ENCODE data around the gene HOXD4.

Gene HOXD4

GRCh38 chr2:176156807-176157498 lies 5.6 kb downstream of the HOXD4 start, which contains the start of gene HOXD3:
Gene HOXD3 (plus strand): TSS chr2:176157307. CDS start chr2:176169115, 11,808 bp downstream.
- no peaks in the 10 kb centered on the region for H3K36me3 ChIP-seq (replicated peaks; ENCODE audit: low read depth, low read length)
- no peak for TF ChIP-seq CTCF (IDR thresholded peaks at IDR 0.05; ENCODE audit: low read depth, low read length)
- TF ChIP-seq EZH2phosphoT487 (IDR thresholded peaks at IDR 0.05; ENCODE audit: low read depth) = no peak
- no peaks in the 10 kb centered on the region for H3K9me3 ChIP-seq (ENCODE audit: insufficient read depth, low read length)
- no peak within 1 kb of the TSS for H3K4me3 ChIP-seq (ENCODE audit: low read length)
- no peaks in the 10 kb centered on the region for H3K4me1 ChIP-seq (ENCODE audit: low read length)
- no peak within 1 kb of the TSS for H3K9ac ChIP-seq (ENCODE audit: low read length)
- no peaks in the 10 kb centered on the region for H3K79me2 ChIP-seq (ENCODE audit: low read length)
- no peaks in the 10 kb centered on the region for H3K27me3 ChIP-seq (ENCODE audit: low read depth, low read length)
- H2AFZ ChIP-seq (ENCODE audit: low read depth, low read length) = no peak within 1 kb of the TSS
- H3K4me2 ChIP-seq (ENCODE audit: low read length) = no peak within 1 kb of the TSS
- H4K20me1 ChIP-seq (ENCODE audit: insufficient read depth, low read length) = no peaks in the 10 kb centered on the region
- no peak within 1 kb of the TSS for H3K27ac ChIP-seq (ENCODE audit: low read length)

GRCh38 chr2:176157499-176158185 lies 6.3 kb downstream of the HOXD4 start:
- no peak overlapping the region for H3K27ac ChIP-seq (ENCODE audit: low read length)
- H3K36me3 ChIP-seq (replicated peaks; ENCODE audit: low read depth, low read length) = no peaks in the 10 kb centered on the region
- no peaks in the 10 kb centered on the region for H4K20me1 ChIP-seq (ENCODE audit: insufficient read depth, low read length)
- H3K4me2 ChIP-seq (ENCODE audit: low read length) = no peak overlapping the region
- H3K4me1 ChIP-seq (ENCODE audit: low read length) = no peaks in the 10 kb centered on the region
- no peak overlapping the region for H3K9ac ChIP-seq (ENCODE audit: low read length)
- H3K4me3 ChIP-seq (ENCODE audit: low read length) = no peak overlapping the region
- no peaks in the 10 kb centered on the region for H3K9me3 ChIP-seq (ENCODE audit: insufficient read depth, low read length)
- no peaks in the 10 kb centered on the region for H3K79me2 ChIP-seq (ENCODE audit: low read length)
- TF ChIP-seq CTCF (IDR thresholded peaks at IDR 0.05; ENCODE audit: low read depth, low read length) = no peak
- no peak for TF ChIP-seq EZH2phosphoT487 (IDR thresholded peaks at IDR 0.05; ENCODE audit: low read depth)
- no peaks in the 10 kb centered on the region for H3K27me3 ChIP-seq (ENCODE audit: low read depth, low read length)
- no peak overlapping the region for H2AFZ ChIP-seq (ENCODE audit: low read depth, low read length)

- H2AFZ ChIP-seq (ENCODE audit: low read depth, low read length) = no peak overlapping the region
- H3K9ac ChIP-seq (ENCODE audit: low read length) = no peak overlapping the region
- H3K36me3 ChIP-seq (replicated peaks; ENCODE audit: low read depth, low read length) = no peaks in the 10 kb centered on the region
- H3K79me2 ChIP-seq (ENCODE audit: low read length) = no peaks in the 10 kb centered on the region
- H3K4me1 ChIP-seq (ENCODE audit: low read length) = no peaks in the 10 kb centered on the region
- no peak overlapping the region for H3K27ac ChIP-seq (ENCODE audit: low read length)
- H3K4me2 ChIP-seq (ENCODE audit: low read length) = no peak overlapping the region
- no peaks in the 10 kb centered on the region for H3K9me3 ChIP-seq (ENCODE audit: insufficient read depth, low read length)
- TF ChIP-seq EZH2phosphoT487 (IDR thresholded peaks at IDR 0.05; ENCODE audit: low read depth) = no peak
- TF ChIP-seq CTCF (IDR thresholded peaks at IDR 0.05; ENCODE audit: low read depth, low read length) = no peak
- H3K4me3 ChIP-seq (ENCODE audit: low read length) = no peak overlapping the region
- H4K20me1 ChIP-seq (ENCODE audit: insufficient read depth, low read length) = no peaks in the 10 kb centered on the region
- H3K27me3 ChIP-seq (ENCODE audit: low read depth, low read length) = no peaks in the 10 kb centered on the region
Measured at GRCh38 chr2:176158186-176158591, 6.8 kb downstream of the HOXD4 start.

GRCh38 chr2:176158855-176159662 lies 7.7 kb downstream of the HOXD4 start:
- H3K9me3 ChIP-seq (ENCODE audit: insufficient read depth, low read length) = no peaks in the 10 kb centered on the region
- H3K27ac ChIP-seq (ENCODE audit: low read length) = no peak overlapping the region
- H2AFZ ChIP-seq (ENCODE audit: low read depth, low read length) = no peak overlapping the region
- no peak overlapping the region for H3K4me2 ChIP-seq (ENCODE audit: low read length)
- no peaks in the 10 kb centered on the region for H3K36me3 ChIP-seq (replicated peaks; ENCODE audit: low read depth, low read length)
- no peaks in the 10 kb centered on the region for H4K20me1 ChIP-seq (ENCODE audit: insufficient read depth, low read length)
- no peak for TF ChIP-seq EZH2phosphoT487 (IDR thresholded peaks at IDR 0.05; ENCODE audit: low read depth)
- TF ChIP-seq CTCF (IDR thresholded peaks at IDR 0.05; ENCODE audit: low read depth, low read length) = no peak
- no peaks in the 10 kb centered on the region for H3K79me2 ChIP-seq (ENCODE audit: low read length)
- no peak overlapping the region for H3K4me3 ChIP-seq (ENCODE audit: low read length)
- H3K27me3 ChIP-seq (ENCODE audit: low read depth, low read length) = no peaks in the 10 kb centered on the region
- H3K4me1 ChIP-seq (ENCODE audit: low read length) = no peaks in the 10 kb centered on the region
- no peak overlapping the region for H3K9ac ChIP-seq (ENCODE audit: low read length)

All from OCI-LY3 (cell line).